Endometrial microvascular endothelial cells (primary cell): ENCODE data around the gene CD28. TPM values are rescaled to one million over a fixed set of nuclear protein-coding genes. Genes with fewer than 3 reads are reported as not detected.
"Not testable (repeated sequence)": the region's sequence is repeated elsewhere in the genome, so short reads cannot be mapped to it uniquely, and the experiment has no call there.

Experiments used
- in situ Hi-C: cut with HindIII; loops from 2 replicates; pipeline ENCODE4 v1.10.0; 2017; ENCODE audit warnings: low sequenced_read_pairs, low pct_unique_long_range_greater_than_20kb; ENCODE audit errors: inconsistent ontology term
- total RNA-seq: library from RNA; depleted of rRNA; stranded (reverse); fragments of >200 nt; gene quantifications from one replicate; pipeline ENCODE4 v1.2.3, GENCODE V29; 2015; ENCODE audit errors: inconsistent ontology term

The CD28 gene
- total RNA-seq, 1 donor from 2014 or later: under 0.01 TPM

DNA sequence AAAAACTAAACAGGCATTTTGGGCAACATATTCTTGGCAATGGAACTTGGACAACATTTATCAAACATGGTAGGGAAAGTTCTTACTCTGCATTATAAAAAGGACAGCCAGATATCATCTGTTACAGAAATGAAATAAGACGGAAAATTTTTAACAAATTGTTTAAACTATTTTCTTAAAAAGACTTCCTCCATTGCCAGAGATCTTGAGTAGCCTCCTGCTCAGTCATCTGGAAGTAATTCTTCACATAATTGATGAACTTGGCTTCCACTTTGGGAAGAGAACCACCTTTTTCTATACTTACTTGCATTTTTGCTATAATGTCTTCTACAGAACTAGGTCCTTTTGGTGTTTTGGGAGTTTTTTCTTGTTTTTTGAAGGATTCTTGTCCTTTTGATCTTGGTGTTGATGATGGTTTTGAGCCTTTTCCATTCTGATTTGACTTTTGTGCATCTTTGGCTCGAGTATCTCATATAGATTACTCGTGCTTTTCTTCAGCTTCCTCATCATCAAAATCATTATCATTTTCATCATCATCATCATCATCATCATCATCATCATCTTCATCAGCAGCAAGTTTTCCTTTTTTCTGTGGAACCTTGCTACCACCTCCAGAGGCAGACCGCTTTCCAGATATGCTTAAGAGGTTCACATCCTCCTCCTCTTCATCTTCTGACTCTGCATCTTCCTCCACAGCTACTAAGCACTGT lies 66.2 kb downstream of the CD28 start:
- in situ Hi-C loops: no loop called here

GRCh38 chr2:203774760-203775159 lies 68.3 kb downstream of the CD28 start:
- in situ Hi-C loops: no loop called here

DNA sequence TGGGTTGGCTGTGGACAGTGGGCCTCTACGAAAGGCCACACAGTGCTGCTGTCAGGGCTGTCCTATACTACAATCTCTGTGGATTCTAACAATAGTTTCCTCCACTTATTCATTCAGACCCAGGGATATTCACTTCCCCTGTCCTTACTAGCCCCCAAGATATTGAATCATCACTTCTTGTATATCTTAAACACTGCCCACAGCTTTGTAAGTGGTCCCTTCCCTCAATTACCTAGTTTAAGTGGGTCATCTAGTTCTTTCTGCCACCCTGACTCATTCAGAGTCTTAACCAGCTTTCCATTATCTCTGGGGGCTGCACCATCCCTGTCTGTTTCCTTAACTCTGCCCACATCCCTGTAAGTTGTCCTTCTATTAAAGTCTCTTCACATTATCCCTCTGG lies 69.2 kb downstream of the CD28 start:
- in situ Hi-C loops: no loop called here

DNA sequence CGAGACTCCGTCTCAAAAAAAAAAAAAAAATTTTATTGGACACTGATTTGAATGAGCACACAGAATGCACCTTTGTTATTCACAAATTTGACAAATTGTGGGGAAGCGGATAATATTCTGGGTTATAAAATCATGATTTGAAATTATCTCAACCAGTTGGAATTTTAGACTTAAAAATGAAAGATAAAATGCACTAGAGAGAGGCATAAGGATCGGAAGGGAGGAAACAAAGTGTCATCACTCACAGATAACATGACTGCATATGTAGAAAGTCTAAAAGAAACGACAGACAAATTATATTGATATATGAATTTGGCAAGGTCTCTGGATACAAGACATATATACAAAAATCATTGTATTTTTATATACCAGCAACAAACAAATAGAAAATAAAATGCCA lies 70.6 kb downstream of the CD28 start:
- in situ Hi-C loops: no loop called here

- in situ Hi-C loops: not testable (repeated sequence)
Measured at GRCh38 chr2:203779477-203780073, 73.1 kb downstream of the CD28 start.

- in situ Hi-C loops: no loop called here
Measured at GRCh38 chr2:203780231-203780630, 73.8 kb downstream of the CD28 start.

GRCh38 chr2:203781151-203781550 lies 74.7 kb downstream of the CD28 start:
- in situ Hi-C loops: no loop called here

DNA sequence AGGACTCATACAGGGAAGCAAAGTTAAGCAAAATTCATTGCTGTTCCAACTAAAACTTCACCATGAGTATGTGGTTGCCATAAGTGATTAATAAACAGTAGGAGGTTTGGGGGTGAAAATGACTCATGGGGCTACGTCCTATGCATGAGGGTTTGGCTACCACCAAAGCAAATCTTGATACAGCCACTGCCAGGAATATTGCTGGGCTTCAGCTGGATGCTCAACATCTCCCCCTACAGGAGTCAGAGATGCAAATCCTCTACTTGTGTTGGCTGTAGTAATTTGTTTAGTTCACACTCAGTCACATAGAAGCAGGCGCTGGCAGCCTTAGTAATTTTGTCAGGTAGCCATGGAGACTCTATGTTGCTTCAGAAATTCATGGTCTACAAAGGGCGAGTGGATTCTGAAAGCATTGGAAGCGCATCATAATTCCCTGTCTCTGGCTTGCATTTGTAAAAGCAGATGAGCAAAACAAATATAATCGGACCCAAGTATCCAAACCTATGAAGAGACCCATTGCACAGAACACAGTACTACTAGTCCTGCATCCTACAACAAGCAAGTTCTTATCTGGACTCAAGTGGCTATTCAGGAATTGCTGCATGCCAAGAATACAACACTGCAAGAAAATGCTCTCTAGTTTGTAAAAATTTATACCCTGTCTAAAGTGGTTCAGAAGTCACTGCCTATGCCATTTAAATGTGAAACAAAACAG lies 76.0 kb downstream of the CD28 start:
- in situ Hi-C loops: no loop called here

- in situ Hi-C loops: no loop called here
Measured at GRCh38 chr2:203783496-203784203, 77.2 kb downstream of the CD28 start.

- in situ Hi-C loops: not testable (repeated sequence)
Measured at GRCh38 chr2:203784710-203785270, 78.4 kb downstream of the CD28 start.

DNA sequence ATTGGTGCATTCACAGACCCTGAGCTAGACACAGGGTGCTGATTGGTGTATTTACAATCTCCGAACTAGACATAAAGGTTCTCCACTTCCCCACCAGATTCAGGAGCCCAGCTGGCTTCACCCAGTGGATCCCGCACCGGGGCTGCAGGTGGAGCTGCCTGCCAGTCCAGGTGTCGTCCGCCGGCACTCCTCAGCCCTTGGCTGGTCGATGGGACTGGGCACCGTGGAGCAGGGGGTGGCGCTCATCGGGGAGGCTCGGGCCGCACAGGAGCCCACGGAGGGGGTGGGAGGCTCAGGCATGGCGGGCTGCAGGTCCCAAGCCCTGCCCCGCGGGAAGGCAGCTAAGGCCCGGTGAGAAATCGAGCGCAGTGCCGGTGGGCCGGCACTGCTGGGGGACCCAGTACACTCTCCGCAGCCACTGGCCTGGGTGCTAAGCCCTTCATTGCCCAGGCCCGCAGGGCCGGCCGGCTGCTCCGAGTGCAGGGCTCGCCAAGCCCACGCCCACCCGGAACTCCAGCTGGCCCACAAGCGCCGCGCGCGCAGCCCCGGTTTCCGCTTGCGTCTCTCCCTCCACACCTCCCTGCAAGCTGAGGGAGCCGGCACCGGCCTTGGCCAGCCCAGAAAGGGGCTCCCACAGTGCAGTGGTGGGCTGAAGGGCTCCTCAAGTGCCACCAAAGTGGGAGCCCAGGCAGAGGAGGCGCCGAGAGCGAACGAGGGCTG lies 79.1 kb downstream of the CD28 start:
- in situ Hi-C loops: not testable (repeated sequence)

- in situ Hi-C loops: no loop called here
Measured at GRCh38 chr2:203786549-203787351, 80.3 kb downstream of the CD28 start.

DNA sequence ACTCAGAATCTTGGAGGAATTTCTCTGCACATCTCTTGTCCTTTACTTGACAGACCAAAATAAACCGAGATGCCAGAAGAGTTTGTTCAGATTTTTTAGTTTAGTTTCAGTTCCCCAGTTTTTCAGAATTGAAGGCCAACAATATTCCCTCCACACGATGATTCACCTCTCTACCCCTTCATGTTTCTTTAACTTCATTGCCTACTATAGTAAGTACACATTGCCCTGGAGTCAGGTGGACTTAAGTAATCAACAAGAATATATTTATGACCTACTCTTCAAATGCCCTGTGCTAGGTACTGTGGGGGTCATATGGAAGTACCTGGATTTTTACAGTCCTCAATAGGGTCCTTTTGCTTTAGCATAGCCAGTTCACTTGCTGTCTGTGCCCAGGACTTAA lies 81.5 kb downstream of the CD28 start:
- in situ Hi-C loops: no loop called here

Other genes starting within 250 kb of the CD28 start
- 43.5 TPM for gene RAPH1, start 171.3 kb upstream of the CD28 start, total RNA-seq
- not detected for gene CTLA4, start 161.1 kb downstream of the CD28 start, total RNA-seq
- not detected for gene ICOS, start 230.1 kb downstream of the CD28 start, total RNA-seq